ENCODE data around the gene MPZL1. TPM values are rescaled to one million over a fixed set of nuclear protein-coding genes. Genes with fewer than 3 reads are reported as not detected.

MPZL1 gene
- total RNA-seq, 2 donors from 2014 or later: 112 to 144 TPM

DNA sequence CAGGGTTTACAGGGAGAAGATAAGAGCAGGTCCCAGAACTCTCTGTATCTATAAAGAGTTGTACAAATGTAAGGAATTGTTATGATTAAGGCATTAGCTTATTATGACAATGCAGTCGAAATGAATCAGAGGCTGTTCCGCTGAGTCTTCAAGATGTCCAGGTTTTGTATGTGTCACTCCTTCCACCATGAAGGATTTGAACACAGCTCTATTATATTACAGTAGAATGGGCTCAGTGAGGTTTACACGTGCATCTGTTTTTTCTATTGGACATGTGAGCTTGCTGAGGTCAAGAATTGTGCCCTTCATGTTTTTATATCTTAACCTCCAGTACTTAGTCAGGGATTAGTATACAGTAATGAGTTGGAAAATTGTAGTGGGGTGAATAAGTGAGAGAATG is 86.3 kb downstream of the MPZL1 start:
- Histone ChIP-seq H3K27me3 (no peaks in the 10 kb centered on the region), H3K36me3 (no peaks in the 10 kb centered on the region), H3K4me1 (no peaks in the 10 kb centered on the region), H3K4me3 (no peak overlapping the region), H3K9me3 (no peaks in the 10 kb centered on the region), H3K9ac (ENCODE audit: low read depth in 2 of 2, low read length in 2 of 2) (no peak overlapping the region), H3K27ac (no peak overlapping the region)
- no peak for DNase-seq
- TF ChIP-seq, protein P1, sequence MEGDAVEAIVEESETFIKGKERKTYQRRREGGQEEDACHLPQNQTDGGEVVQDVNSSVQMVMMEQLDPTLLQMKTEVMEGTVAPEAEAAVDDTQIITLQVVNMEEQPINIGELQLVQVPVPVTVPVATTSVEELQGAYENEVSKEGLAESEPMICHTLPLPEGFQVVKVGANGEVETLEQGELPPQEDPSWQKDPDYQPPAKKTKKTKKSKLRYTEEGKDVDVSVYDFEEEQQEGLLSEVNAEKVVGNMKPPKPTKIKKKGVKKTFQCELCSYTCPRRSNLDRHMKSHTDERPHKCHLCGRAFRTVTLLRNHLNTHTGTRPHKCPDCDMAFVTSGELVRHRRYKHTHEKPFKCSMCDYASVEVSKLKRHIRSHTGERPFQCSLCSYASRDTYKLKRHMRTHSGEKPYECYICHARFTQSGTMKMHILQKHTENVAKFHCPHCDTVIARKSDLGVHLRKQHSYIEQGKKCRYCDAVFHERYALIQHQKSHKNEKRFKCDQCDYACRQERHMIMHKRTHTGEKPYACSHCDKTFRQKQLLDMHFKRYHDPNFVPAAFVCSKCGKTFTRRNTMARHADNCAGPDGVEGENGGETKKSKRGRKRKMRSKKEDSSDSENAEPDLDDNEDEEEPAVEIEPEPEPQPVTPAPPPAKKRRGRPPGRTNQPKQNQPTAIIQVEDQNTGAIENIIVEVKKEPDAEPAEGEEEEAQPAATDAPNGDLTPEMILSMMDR (IDR thresholded peaks at IDR 0.05): no peak
- intact Hi-C loops (cut with DNase I): loop anchor here (10.0 kb wide), 1 partner anchor 203 kb away; no protein-coding TSS in a partner anchor

GRCh38 chr1:167808690-167809089 is 86.9 kb downstream of the MPZL1 start:
- TF ChIP-seq, protein P1 (IDR thresholded peaks at IDR 0.05): no peak
- H3K27me3 ChIP-seq: no peaks in the 10 kb centered on the region
- H3K4me1 ChIP-seq: no peaks in the 10 kb centered on the region
- no peak for DNase-seq
- no peak overlapping the region for H3K27ac ChIP-seq
- H3K9me3 ChIP-seq: no peaks in the 10 kb centered on the region
- H3K4me3 ChIP-seq: no peak overlapping the region
- intact Hi-C loops (cut with DNase I): loop anchor here (10.0 kb wide), 1 partner anchor 204 kb away; no protein-coding TSS in a partner anchor
- no peaks in the 10 kb centered on the region for H3K36me3 ChIP-seq
- H3K9ac ChIP-seq (ENCODE audit: low read depth in 2 of 2, low read length in 2 of 2): no peak overlapping the region

GRCh38 chr1:167812972-167813371 is 91.2 kb downstream of the MPZL1 start:
- Histone ChIP-seq H3K4me3 (no peak overlapping the region), H3K36me3 (no peaks in the 10 kb centered on the region), H3K27ac (no peak overlapping the region), H3K9ac (ENCODE audit: low read depth in 2 of 2, low read length in 2 of 2) (no peak overlapping the region), H3K4me1 (no peaks in the 10 kb centered on the region), H3K27me3 (no peaks in the 10 kb centered on the region), H3K9me3 (no peaks in the 10 kb centered on the region)
- TF ChIP-seq, protein P1 (IDR thresholded peaks at IDR 0.05): no peak
- no peak for DNase-seq
- intact Hi-C loops (cut with DNase I): no loop called here

- intact Hi-C loops (cut with DNase I): no loop called here
- TF ChIP-seq, protein P1 (IDR thresholded peaks at IDR 0.05): no peak
- Histone ChIP-seq H3K27ac (no peak overlapping the region), H3K4me1 (no peaks in the 10 kb centered on the region), H3K9me3 (no peaks in the 10 kb centered on the region), H3K4me3 (no peak overlapping the region), H3K27me3 (no peaks in the 10 kb centered on the region), H3K36me3 (no peaks in the 10 kb centered on the region), H3K9ac (ENCODE audit: low read depth in 2 of 2, low read length in 2 of 2) (no peak overlapping the region)
- DNase-seq: no peak
These were observed 93.9 kb downstream of the MPZL1 start for GRCh38 chr1:167815650-167816049.

DNA sequence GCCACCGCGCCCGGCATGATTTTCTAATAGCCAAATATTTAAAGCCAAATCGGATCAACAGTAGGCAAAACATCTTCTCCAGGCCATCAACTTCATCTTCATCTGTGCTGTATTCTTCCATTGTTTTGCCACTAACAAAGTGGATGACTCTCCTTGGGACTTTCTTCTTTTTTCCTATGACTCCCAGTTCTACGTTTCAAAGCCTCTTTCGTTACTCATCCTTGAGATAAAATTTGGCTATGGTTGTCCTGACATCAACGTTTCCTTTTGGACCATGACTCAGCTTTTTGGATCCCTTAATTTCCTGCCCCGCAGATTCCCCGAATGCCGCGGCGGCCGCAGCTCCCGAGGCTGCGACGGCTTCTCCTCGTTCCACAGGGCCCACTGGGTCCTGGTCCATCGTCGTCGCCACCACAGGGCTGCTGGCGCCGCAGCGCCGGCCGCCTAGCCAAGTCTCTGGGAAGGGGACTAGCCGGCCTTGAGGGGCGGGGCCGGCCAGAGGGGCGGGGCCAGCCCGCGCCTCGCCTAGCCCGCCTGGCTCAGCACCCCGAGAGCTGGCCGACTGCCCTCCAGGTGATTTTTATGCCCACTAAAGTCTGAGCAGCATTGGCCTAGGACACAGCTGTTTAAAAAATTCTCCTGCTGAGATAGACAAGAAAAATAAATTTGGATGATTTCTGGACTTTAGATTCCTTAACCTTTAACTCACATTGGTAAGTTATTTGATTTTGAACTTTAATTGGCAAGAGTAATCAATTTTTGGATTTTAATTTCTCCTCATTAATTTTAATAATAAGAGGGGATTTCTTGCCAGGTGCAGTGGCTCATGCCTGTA is 98.3 kb downstream of the MPZL1 start:
- DNase-seq: peak; percentile 75
- intact Hi-C loops (cut with DNase I): no loop called here
- no peak overlapping the region for H3K9ac ChIP-seq (ENCODE audit: low read depth in 2 of 2, low read length in 2 of 2)
- no peaks in the 10 kb centered on the region for H3K4me1 ChIP-seq
- no peaks in the 10 kb centered on the region for H3K36me3 ChIP-seq
- TF ChIP-seq, protein P1 (IDR thresholded peaks at IDR 0.05): no peak
- no peaks in the 10 kb centered on the region for H3K9me3 ChIP-seq
- H3K27me3 ChIP-seq: no peaks in the 10 kb centered on the region
- H3K27ac ChIP-seq: peak overlapping the region; percentile 38
- peak overlapping the region; percentile 26 for H3K4me3 ChIP-seq
